Omental fat pad (tissue), 4 donors: Measurements from ENCODE around the gene DLL4. TPM values are rescaled to one million over a fixed set of nuclear protein-coding genes. Genes with fewer than 3 reads are reported as not detected.
A peak's percentile ranks its signal among the peaks of the same experiment; 100 is the strongest.

Source experiments
- ATAC-seq: fragments of 150-250 bp; one replicate; pipeline ENCODE4 v1.9.1; 2016; ENCODE audit warnings: mild to moderate bottlenecking, moderate library complexity; ENCODE audit not compliant: low FRiP score
- DNase-seq: peaks from one replicate; pipeline ENCODE4 v3.0.0-alpha.2; 2019; ENCODE audit warnings: low spot score
- total RNA-seq, 4 donors: library from RNA; depleted of rRNA; stranded (reverse); fragments of >200 nt; gene quantifications; one replicate each; pipeline ENCODE4 v1.1.0, GENCODE V29; 2016
- TF ChIP-seq, protein P1 (sequence below), 3 donors: fragments of 450-650 bp; IDR thresholded peaks; one replicate each; pipeline ENCODE4 v1.5.1; 2016 to 2017; ENCODE audit warnings: antibody characterized with exemption in 3 of 3, mild to moderate bottlenecking in 3 of 3, moderate library complexity in 2 of 3

The DLL4 gene
- total RNA-seq, 4 donors from 2014 or later = 5.8 to 27.6 (median 10.1) TPM

DNA sequence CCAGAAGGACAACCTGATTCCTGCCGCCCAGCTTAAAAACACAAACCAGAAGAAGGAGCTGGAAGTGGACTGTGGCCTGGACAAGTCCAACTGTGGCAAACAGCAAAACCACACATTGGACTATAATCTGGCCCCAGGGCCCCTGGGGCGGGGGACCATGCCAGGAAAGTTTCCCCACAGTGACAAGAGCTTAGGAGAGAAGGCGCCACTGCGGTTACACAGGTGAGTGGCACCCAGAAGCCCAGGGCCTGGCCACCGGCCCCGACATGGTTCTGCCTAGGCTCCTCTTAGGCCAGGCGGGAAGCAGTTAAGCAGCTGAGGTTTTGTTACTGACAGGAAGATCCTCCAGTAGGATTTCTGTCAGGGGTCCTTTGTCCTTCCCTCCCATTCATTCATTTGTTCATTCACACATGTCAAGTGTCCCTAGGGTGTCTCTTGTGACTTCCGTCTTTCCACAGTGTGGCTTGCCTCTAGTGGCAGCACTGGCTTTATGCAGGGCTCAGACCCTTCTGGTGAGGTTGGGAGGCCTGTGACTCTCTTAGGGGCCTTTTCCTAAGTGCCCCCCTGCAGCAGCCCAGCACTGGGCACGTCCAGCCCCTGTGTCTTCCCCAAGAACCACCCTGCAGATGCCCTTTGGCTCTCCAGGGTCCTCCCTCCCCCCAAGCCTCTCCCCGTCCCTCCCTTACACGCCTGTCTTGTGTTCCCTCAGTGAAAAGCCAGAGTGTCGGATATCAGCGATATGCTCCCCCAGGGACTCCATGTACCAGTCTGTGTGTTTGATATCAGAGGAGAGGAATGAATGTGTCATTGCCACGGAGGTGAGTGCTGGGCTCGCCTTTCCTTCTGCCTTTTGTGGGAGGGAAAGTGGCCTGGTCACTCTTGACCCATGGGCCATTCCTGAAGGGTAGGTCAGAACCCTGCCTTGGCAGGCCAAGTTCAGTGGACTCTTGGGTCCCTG is 7.8 kb downstream of the DLL4 start:
- TF ChIP-seq, protein P1, sequence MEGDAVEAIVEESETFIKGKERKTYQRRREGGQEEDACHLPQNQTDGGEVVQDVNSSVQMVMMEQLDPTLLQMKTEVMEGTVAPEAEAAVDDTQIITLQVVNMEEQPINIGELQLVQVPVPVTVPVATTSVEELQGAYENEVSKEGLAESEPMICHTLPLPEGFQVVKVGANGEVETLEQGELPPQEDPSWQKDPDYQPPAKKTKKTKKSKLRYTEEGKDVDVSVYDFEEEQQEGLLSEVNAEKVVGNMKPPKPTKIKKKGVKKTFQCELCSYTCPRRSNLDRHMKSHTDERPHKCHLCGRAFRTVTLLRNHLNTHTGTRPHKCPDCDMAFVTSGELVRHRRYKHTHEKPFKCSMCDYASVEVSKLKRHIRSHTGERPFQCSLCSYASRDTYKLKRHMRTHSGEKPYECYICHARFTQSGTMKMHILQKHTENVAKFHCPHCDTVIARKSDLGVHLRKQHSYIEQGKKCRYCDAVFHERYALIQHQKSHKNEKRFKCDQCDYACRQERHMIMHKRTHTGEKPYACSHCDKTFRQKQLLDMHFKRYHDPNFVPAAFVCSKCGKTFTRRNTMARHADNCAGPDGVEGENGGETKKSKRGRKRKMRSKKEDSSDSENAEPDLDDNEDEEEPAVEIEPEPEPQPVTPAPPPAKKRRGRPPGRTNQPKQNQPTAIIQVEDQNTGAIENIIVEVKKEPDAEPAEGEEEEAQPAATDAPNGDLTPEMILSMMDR (IDR thresholded peaks at IDR 0.05) = no peak
- DNase-seq (no peak), ATAC-seq (no peak)

DNA sequence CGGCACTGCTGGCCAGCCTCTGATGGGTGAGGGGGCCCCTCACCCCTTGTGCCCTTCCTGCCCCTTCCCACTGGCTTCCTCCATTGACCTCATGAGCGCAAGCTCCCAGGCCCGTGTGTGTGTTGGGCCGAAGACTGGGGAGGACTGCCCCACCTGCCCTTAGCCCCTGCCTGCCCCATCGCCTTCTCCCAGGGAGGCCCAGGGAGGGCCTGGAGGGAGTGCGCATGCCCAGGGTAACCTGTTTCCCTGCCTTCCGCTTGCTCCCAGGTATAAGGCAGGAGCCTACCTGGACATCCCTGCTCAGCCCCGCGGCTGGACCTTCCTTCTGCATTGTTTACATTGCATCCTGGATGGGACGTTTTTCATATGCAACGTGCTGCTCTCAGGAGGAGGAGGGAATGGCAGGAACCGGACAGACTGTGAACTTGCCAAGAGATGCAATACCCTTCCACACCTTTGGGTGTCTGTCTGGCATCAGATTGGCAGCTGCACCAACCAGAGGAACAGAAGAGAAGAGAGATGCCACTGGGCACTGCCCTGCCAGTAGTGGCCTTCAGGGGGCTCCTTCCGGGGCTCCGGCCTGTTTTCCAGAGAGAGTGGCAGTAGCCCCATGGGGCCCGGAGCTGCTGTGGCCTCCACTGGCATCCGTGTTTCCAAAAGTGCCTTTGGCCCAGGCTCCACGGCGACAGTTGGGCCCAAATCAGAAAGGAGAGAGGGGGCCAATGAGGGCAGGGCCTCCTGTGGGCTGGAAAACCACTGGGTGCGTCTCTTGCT is 8.8 kb downstream of the DLL4 start:
- DNase-seq (no peak), ATAC-seq (no peak)
- TF ChIP-seq, protein P1 (IDR thresholded peaks at IDR 0.05) = no peak

DNA sequence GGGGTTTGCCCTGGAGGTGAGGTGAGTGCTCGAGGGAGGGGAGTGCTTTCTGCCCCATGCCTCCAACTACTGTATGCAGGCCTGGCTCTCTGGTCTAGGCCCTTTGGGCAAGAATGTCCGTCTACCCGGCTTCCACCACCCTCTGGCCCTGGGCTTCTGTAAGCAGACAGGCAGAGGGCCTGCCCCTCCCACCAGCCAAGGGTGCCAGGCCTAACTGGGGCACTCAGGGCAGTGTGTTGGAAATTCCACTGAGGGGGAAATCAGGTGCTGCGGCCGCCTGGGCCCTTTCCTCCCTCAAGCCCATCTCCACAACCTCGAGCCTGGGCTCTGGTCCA is 9.4 kb downstream of the DLL4 start:
- TF ChIP-seq, protein P1 (IDR thresholded peaks at IDR 0.05) = no peak
- DNase-seq (no peak), ATAC-seq (no peak)

DNA sequence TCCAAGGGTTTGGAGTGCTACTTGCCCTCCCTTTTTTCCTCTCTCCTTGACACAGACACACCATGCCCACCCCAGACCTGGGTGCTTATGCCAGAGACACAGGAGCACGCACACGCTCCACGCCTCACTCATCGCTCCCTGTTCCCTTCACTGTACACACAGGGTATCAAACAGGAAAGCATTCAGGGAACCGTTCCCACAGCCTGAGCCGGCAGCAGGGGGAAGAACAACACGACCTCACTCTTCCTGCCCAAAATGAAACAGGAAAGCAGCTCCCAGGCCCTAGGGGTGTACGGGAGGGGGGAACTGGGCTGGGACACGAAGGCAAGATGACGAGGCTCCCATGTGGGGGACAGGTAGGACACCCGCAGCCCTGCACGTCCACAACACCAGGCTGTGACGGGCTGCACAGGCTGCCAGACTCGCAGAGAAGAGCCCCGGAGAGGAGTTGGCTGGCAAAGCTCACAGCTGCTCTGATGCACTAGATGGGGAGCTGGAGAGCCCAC is 11.2 kb downstream of the DLL4 start:
- TF ChIP-seq, protein P1 (IDR thresholded peaks at IDR 0.05) = no peak
- DNase-seq (no peak), ATAC-seq (no peak)

DNA sequence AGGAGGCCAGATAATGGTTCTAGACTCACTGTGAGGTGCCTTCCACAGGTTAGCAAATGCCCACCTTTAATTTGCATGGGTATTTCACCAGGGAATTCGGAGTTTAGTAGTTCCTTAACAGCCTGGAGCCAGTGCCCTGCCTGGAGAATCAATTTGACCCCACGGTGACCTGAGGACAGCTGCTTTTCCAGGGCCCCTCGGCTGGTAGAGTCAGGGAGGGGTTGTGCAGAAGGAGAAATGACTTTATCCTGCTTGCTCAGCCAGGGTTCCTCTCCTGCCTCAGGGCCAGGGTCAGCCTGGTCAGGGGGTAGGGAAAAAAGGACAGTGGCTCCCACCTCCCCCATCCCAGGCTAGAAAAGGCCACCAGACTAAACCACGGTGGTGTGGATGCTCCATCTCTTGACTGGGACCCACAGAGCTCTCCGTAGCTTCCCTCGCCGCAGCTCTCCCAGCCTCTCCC is 12.0 kb downstream of the DLL4 start:
- TF ChIP-seq, protein P1 (IDR thresholded peaks at IDR 0.05) = no peak
- ATAC-seq (no peak), DNase-seq (no peak)

DNA sequence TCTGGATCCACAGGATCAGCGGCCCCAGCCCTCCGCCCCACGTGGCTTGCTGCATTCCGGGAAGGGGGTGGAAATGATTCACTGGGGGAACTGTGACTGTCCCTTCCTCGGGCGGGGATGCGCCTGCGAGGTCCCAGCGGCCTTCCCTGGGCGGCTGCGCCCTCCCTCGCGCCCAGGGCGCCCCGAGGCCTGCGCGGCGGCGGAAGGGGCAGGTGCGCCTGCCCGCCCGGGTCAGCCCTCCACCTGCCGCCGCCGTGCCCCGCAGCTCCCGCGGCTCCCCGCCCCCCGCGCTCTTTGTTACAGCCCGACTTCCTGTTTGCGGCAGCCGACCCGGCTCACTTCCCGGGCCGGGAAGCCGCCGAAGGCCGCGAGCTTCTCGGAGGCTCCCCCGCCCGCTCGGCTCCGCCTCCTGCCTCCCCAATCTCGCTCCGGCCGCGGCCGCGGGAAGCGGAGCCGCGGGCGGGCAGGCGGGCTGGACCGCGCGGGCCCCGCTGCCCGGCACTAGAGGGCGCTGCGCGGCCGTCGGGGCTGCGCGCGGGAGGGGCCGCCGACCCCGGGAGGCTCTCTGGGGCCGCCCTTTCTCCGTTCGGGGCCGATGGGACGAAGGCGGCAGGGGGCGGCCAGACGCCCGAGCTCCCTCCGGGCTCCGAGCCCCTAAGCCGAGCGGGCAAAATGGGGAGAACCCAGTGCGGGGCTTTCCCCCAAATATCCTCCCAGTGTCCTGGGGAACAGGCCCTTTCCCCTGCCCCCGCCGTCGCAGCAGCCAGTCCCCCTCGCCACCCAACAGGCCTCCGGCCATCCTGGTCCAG is 12.6 kb downstream of the DLL4 start:
- ATAC-seq = peak; percentile 91
- TF ChIP-seq, protein P1 (IDR thresholded peaks at IDR 0.05) = peak in 2 of 3 donors; percentile 25 to 33
- DNase-seq = peak; percentile 46
